OCI-LY7 (cell line): ENCODE results near the gene FKBP1A. TPM values are rescaled to one million over a fixed set of nuclear protein-coding genes. Genes with fewer than 3 reads are reported as not detected.

Source experiments
- BruUV-seq: library from RNA; stranded (reverse); fragments of 400-500 nt; replicated peaks from 2 replicates; lab custom pipeline; 2021; lab: Mats Ljungman, UMichigan
- CTCF ChIA-PET: fragments of 300-600 bp; sonication (Branson Sonifier 250); formaldehyde crosslinking; loops from one replicate; lab custom pipeline; 2022; ENCODE audit warnings: antibody characterized with exemption; ENCODE audit not compliant: unreplicated experiment; lab: Charles Lee
- POLR2A ChIA-PET: fragments of 300-600 bp; sonication (Branson Sonifier 250); formaldehyde crosslinking; loops from one replicate; lab custom pipeline; 2022; ENCODE audit warnings: antibody characterized with exemption; lab: Charles Lee
- DNase-seq: peaks from one replicate; pipeline ENCODE4 v3.0.0-alpha.2; 2015; ENCODE audit warnings: low spot score
- H2AFZ ChIP-seq: fragments of 200-600 bp; sonication (generic), shearing (Covaris generic); 2 replicates; pipeline ENCODE4 v1.6.1; 2014; ENCODE audit warnings: mild to moderate bottlenecking, antibody characterized with exemption, low read length, moderate library complexity
- H3K27ac ChIP-seq: fragments of 200-600 bp; sonication (generic); 2 replicates; pipeline ENCODE4 v1.5.1; 2014; ENCODE audit warnings: mixed run types, low read depth, mild to moderate bottlenecking, moderate library complexity, low read length, inconsistent platforms; ENCODE audit not compliant: poor library complexity, severe bottlenecking
- H3K36me3 ChIP-seq: fragments of 200-600 bp; sonication (generic); 2 replicates; pipeline ENCODE4 v1.6.1; 2014; ENCODE audit warnings: mild to moderate bottlenecking, antibody characterized with exemption, low read length, moderate library complexity, mixed read lengths; ENCODE audit not compliant: insufficient read depth
- H3K4me1 ChIP-seq: fragments of 200-600 bp; sonication (generic); 2 replicates; pipeline ENCODE4 v1.5.1; 2014; ENCODE audit warnings: mild to moderate bottlenecking, low read length; ENCODE audit not compliant: insufficient read depth, poor library complexity, severe bottlenecking
- H3K4me2 ChIP-seq: fragments of 200-600 bp; sonication (generic); 2 replicates; pipeline ENCODE4 v1.6.1; 2014; ENCODE audit warnings: mild to moderate bottlenecking, low read length
- H3K4me3 ChIP-seq: fragments of 200-600 bp; sonication (generic); 2 replicates; pipeline ENCODE4 v1.5.1; 2014; ENCODE audit warnings: mild to moderate bottlenecking, low read depth, low read length; ENCODE audit not compliant: poor library complexity, severe bottlenecking
- H3K79me2 ChIP-seq: fragments of 200-600 bp; sonication (generic); 2 replicates; pipeline ENCODE4 v1.6.1; 2016; ENCODE audit warnings: low read depth, mild to moderate bottlenecking, low read length, moderate library complexity, mixed read lengths; ENCODE audit not compliant: insufficient read depth
- H3K9me2 ChIP-seq: fragments of 200-600 bp; sonication (generic); 2 replicates; pipeline ENCODE4 v1.6.1; 2016; ENCODE audit warnings: mild to moderate bottlenecking, low read length, mixed read lengths; ENCODE audit not compliant: insufficient read depth
- H3K9me3 ChIP-seq: fragments of 200-600 bp; sonication (generic); 2 replicates; pipeline ENCODE4 v1.6.1; 2014; ENCODE audit warnings: mild to moderate bottlenecking, mixed run types, low read length, mixed read lengths
- H4K20me1 ChIP-seq: fragments of 200-600 bp; sonication (generic); 2 replicates; pipeline ENCODE4 v1.6.1; 2014; ENCODE audit warnings: mild to moderate bottlenecking, antibody characterized with exemption, low read length, moderate library complexity, mixed read lengths; ENCODE audit not compliant: insufficient read depth
- EZH2phosphoT487 ChIP-seq: fragments of 200-600 bp; sonication (generic); IDR thresholded peaks from 2 replicates; pipeline ENCODE4 v1.6.1; 2018; ENCODE audit warnings: low read depth, borderline replicate concordance, mild to moderate bottlenecking, mixed run types, antibody characterized with exemption, low read length, moderate library complexity, mixed read lengths
- intact Hi-C: fragments of 100-400 bp; cut with micrococcal nuclease; formaldehyde crosslinking; loops from one replicate; pipeline ENCODE4 v1.10.0; 2022; ENCODE audit not compliant: unreplicated experiment
- total RNA-seq, 2 experiments: library from RNA; depleted of rRNA in 1 of 2; stranded (reverse); fragments of >200 nt in 1 of 2; shearing (Covaris generic) in 1 of 2; gene quantifications; 2 replicates each; pipeline ENCODE4 v1.2.3, GENCODE V29; 2014 to 2022
- TF ChIP-seq, protein P1 (sequence below): fragments of 200-600 bp; sonication (generic); conservative IDR thresholded peaks from 2 replicates; pipeline ENCODE4 v1.5.1; 2014; ENCODE audit warnings: mild to moderate bottlenecking, antibody characterized with exemption, low read length, moderate library complexity, mixed read lengths

Gene FKBP1A
- total RNA-seq, 2 experiments from 2014 or later, result 99.0 to 218 TPM

DNA sequence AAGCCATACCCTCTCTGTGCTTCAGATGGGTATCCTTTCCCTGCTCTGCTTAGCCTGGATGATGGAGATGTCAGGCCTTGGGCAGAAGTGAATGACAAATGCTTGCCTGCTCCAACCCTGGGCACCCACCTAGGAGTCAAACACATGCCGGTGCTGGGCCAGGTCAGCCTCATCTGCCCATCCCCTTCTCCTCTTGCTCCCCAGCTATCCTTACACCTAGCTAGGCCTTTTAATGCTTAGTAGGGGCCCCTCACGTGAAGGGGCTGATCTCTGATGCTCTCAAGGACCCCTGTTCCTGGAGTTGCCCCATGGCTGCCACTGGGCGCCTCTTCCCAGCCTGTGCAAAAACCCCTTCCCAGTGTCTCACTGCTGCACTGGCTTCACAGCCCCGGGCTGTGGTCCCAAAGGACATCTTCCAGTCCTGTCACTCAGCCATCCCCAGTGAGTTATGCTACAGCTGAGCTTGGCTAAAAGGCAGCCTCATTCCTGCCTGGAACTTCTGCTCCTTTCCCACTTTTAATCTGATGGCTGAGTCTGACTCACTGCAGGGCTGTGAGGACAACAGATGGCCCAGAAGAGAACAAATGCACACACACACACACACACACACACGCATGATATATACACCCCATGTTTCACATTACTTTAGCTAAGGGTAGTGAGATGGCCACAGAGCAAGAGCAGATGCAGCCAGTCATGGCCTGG lies 51.1 kb downstream of the FKBP1A start:
- Histone ChIP-seq H3K9me2 (no peaks in the 10 kb centered on the region), H3K4me1 (no peaks in the 10 kb centered on the region), H3K79me2 (no peaks in the 10 kb centered on the region), H3K36me3 (no peaks in the 10 kb centered on the region; the same call in 1 of the 2 replicates), H4K20me1 (no peaks in the 10 kb centered on the region), H3K27ac (no peak overlapping the region), H3K9me3 (peaks cover 2% of the 10 kb centered on the region; the same call in 1 of the 2 replicates), H3K4me3 (no peak overlapping the region), H3K4me2 (no peak overlapping the region), H2AFZ (no peak overlapping the region)
- intact Hi-C loops, result no loop called here
- ChIA-PET POLR2A (no interaction called here), CTCF (no interaction called here)
- TF ChIP-seq, protein P1, sequence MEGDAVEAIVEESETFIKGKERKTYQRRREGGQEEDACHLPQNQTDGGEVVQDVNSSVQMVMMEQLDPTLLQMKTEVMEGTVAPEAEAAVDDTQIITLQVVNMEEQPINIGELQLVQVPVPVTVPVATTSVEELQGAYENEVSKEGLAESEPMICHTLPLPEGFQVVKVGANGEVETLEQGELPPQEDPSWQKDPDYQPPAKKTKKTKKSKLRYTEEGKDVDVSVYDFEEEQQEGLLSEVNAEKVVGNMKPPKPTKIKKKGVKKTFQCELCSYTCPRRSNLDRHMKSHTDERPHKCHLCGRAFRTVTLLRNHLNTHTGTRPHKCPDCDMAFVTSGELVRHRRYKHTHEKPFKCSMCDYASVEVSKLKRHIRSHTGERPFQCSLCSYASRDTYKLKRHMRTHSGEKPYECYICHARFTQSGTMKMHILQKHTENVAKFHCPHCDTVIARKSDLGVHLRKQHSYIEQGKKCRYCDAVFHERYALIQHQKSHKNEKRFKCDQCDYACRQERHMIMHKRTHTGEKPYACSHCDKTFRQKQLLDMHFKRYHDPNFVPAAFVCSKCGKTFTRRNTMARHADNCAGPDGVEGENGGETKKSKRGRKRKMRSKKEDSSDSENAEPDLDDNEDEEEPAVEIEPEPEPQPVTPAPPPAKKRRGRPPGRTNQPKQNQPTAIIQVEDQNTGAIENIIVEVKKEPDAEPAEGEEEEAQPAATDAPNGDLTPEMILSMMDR, result no peak
- no TSS peak for BruUV-seq
- no peak for DNase-seq

DNA sequence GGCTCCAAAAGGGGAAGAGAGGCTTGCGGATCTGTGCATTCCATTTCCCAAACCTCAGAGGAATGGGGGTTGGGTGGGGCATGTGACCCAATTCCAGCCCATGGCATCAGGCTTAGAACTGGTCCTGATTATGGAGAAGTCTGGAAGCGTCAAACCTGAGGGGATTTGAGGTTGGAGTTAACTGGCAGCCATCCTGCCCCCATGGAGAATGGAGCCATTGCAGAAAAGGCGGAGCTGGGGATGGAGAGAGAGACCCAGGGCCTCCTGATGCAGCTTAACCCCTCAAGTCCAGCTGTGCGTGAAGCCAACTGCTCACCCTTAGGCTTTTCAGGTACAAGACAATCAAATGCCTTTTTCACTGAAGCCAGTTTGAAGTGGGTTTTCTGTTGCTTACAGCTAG lies 54.1 kb downstream of the FKBP1A start:
- POLR2A ChIA-PET, result interaction anchor here (0.7 kb wide), 1 partner anchor 1910 kb away, joined by 3 read pairs; no protein-coding TSS in a partner anchor
- no TSS peak for BruUV-seq
- intact Hi-C loops, result no loop called here
- Histone ChIP-seq H4K20me1 (no peaks in the 10 kb centered on the region), H2AFZ (no peak overlapping the region), H3K9me2 (no peaks in the 10 kb centered on the region), H3K79me2 (no peaks in the 10 kb centered on the region), H3K4me1 (no peaks in the 10 kb centered on the region), H3K9me3 (no peaks in the 10 kb centered on the region), H3K4me3 (no peak overlapping the region), H3K27ac (no peak overlapping the region), H3K4me2 (no peak overlapping the region), H3K36me3 (no peaks in the 10 kb centered on the region; the same call in none of the 2 replicates)
- no peak for DNase-seq
- CTCF ChIA-PET, result no interaction called here
- TF ChIP-seq, protein P1, result no peak

DNA sequence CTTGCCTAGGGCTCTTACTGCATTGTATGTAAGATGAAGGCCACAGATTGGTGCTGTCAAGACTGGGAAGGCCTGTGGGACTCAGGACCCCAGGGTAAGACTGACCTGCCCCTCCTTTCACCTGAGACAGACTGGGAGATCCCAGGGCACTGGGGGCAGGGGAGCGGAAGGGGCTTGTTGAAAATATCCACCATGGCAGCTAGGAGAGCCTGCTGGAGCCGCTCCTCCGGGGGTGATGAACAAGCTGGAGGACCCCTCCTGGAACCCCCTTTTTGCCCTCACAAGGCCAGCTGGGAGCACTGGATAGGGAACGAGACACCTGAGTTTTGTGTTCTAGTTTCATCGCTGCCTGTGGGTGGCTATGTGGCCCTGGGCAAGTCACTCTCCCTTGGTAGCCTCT lies 54.8 kb downstream of the FKBP1A start:
- no peak overlapping the region for H3K4me3 ChIP-seq
- no peaks in the 10 kb centered on the region for H4K20me1 ChIP-seq
- intact Hi-C loops, result no loop called here
- TF ChIP-seq, protein P1, result no peak
- no peak for TF ChIP-seq EZH2phosphoT487
- H3K4me1 ChIP-seq, result no peaks in the 10 kb centered on the region
- H3K79me2 ChIP-seq, result no peaks in the 10 kb centered on the region
- no peaks in the 10 kb centered on the region for H3K9me3 ChIP-seq
- no peaks in the 10 kb centered on the region for H3K9me2 ChIP-seq
- BruUV-seq, result no TSS peak
- H3K4me2 ChIP-seq, result no peak overlapping the region
- H3K36me3 ChIP-seq, result peaks cover 5% of the 10 kb centered on the region
- ChIA-PET POLR2A (interaction anchor here (0.9 kb wide), 1 partner anchor 14 kb away, joined by 4 read pairs; no protein-coding TSS in a partner anchor), CTCF (no interaction called here)
- DNase-seq, result no peak
- no peak overlapping the region for H3K27ac ChIP-seq
- no peak overlapping the region for H2AFZ ChIP-seq
